Measurements from ENCODE around the gene CHST8. TPM values are rescaled to one million over a fixed set of nuclear protein-coding genes. Genes with fewer than 3 reads are reported as not detected.

Gene CHST8
- total RNA-seq, 1 experiment from 2014 or later: not detected

DNA sequence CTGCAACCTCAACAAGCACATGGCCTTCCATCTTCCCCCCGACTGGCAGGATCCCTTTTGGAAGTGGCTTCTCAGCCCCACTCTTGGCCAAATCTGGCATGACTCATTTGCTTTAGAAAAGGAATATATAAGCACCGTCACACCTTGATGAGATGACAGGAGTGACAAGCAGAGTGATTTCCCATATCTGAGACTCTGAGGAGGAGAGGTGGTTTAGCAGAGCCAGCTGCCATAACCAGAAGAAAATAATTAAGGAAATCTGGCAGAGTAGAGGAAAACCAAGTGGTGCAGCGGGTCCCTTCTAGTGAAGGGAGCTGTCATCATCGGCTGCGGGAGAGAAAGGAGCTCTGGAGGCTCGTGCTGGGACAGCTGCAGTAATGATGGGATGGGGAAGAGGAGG, 147.5 kb downstream of the CHST8 start:
- no TSS peak for BruUV-seq (replicated peaks)
- Histone ChIP-seq H3K4me2 (no peak overlapping the region), H3K4me3 (no peak overlapping the region), H3F3A (ENCODE audit: insufficient read depth, low read depth) (no peaks in the 10 kb centered on the region), H3K9me2 (ENCODE audit: insufficient read depth) (no peaks in the 10 kb centered on the region), H4K20me1 (ENCODE audit: insufficient read depth) (no peaks in the 10 kb centered on the region), H3K4me1 (replicated peaks; ENCODE audit: insufficient read depth) (no peaks in the 10 kb centered on the region), H3K79me2 (ENCODE audit: low read depth) (no peaks in the 10 kb centered on the region), H3K27me3 (ENCODE audit: insufficient read depth, low read depth) (peaks cover 70% of the 10 kb centered on the region), H3K36me3 (ENCODE audit: low read depth) (no peaks in the 10 kb centered on the region), H3K9me3 (ENCODE audit: insufficient read depth, low read depth) (no peaks in the 10 kb centered on the region), H3K27ac (no peak overlapping the region), H2AFZ (no peak overlapping the region)
- POLR2A ChIA-PET (ENCODE audit: unreplicated experiment): interaction anchor here (0.6 kb wide), 1 partner anchor 447 kb away, joined by 12 read pairs; no protein-coding TSS in a partner anchor
- intact Hi-C loops (cut with micrococcal nuclease; ENCODE audit: unreplicated experiment): no loop called here
- DNase-seq: no peak
- TF ChIP-seq, protein P1, sequence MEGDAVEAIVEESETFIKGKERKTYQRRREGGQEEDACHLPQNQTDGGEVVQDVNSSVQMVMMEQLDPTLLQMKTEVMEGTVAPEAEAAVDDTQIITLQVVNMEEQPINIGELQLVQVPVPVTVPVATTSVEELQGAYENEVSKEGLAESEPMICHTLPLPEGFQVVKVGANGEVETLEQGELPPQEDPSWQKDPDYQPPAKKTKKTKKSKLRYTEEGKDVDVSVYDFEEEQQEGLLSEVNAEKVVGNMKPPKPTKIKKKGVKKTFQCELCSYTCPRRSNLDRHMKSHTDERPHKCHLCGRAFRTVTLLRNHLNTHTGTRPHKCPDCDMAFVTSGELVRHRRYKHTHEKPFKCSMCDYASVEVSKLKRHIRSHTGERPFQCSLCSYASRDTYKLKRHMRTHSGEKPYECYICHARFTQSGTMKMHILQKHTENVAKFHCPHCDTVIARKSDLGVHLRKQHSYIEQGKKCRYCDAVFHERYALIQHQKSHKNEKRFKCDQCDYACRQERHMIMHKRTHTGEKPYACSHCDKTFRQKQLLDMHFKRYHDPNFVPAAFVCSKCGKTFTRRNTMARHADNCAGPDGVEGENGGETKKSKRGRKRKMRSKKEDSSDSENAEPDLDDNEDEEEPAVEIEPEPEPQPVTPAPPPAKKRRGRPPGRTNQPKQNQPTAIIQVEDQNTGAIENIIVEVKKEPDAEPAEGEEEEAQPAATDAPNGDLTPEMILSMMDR (conservative IDR thresholded peaks at IDR 0.05): no peak
- TF ChIP-seq EZH2 (IDR thresholded peaks at IDR 0.05; ENCODE audit: low read depth): no peak
- CTCF ChIA-PET: interaction anchor here (1.7 kb wide), 1 partner anchor 353 kb away, joined by 7 read pairs; no protein-coding TSS in a partner anchor

DNA sequence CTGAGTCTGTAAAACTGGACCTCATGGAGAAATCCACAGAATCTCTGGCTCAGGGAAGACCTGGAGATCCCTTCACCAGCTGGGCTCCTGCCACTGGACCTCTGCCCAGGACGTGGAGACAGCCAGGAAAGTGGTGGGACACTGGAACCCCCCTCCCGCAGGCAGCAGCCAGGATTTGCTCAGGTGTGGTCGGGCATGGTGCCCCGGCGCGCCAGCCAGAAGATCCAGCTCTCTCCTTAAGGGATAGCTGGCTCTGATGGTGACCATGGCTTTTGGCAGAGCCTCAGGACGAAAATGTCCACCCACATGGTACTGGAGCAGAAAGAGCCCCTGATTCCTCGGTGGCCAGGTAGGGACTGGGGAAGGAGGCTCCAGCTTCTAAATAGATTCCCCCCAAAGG, 148.4 kb downstream of the CHST8 start:
- H3K79me2 ChIP-seq (ENCODE audit: low read depth): no peaks in the 10 kb centered on the region
- H4K20me1 ChIP-seq (ENCODE audit: insufficient read depth): no peaks in the 10 kb centered on the region
- DNase-seq: no peak
- no peaks in the 10 kb centered on the region for H3K4me1 ChIP-seq (replicated peaks; ENCODE audit: insufficient read depth)
- H3F3A ChIP-seq (ENCODE audit: insufficient read depth, low read depth): no peaks in the 10 kb centered on the region
- H3K27ac ChIP-seq: no peak overlapping the region
- H2AFZ ChIP-seq: no peak overlapping the region
- intact Hi-C loops (cut with micrococcal nuclease; ENCODE audit: unreplicated experiment): loop anchor here (2.0 to 5.0 kb wide), 3 partner anchors 535 to 643 kb away; no protein-coding TSS in a partner anchor
- no peaks in the 10 kb centered on the region for H3K36me3 ChIP-seq (ENCODE audit: low read depth)
- no peak overlapping the region for H3K4me2 ChIP-seq
- no peak overlapping the region for H3K4me3 ChIP-seq
- POLR2A ChIA-PET (ENCODE audit: unreplicated experiment): no interaction called here
- no TSS peak for BruUV-seq (replicated peaks)
- no peak for TF ChIP-seq EZH2 (IDR thresholded peaks at IDR 0.05; ENCODE audit: low read depth)
- TF ChIP-seq, protein P1 (conservative IDR thresholded peaks at IDR 0.05): no peak
- H3K27me3 ChIP-seq (ENCODE audit: insufficient read depth, low read depth): peaks cover 63% of the 10 kb centered on the region
- CTCF ChIA-PET: no interaction called here
- H3K9me3 ChIP-seq (ENCODE audit: insufficient read depth, low read depth): no peaks in the 10 kb centered on the region
- H3K9me2 ChIP-seq (ENCODE audit: insufficient read depth): no peaks in the 10 kb centered on the region

DNA sequence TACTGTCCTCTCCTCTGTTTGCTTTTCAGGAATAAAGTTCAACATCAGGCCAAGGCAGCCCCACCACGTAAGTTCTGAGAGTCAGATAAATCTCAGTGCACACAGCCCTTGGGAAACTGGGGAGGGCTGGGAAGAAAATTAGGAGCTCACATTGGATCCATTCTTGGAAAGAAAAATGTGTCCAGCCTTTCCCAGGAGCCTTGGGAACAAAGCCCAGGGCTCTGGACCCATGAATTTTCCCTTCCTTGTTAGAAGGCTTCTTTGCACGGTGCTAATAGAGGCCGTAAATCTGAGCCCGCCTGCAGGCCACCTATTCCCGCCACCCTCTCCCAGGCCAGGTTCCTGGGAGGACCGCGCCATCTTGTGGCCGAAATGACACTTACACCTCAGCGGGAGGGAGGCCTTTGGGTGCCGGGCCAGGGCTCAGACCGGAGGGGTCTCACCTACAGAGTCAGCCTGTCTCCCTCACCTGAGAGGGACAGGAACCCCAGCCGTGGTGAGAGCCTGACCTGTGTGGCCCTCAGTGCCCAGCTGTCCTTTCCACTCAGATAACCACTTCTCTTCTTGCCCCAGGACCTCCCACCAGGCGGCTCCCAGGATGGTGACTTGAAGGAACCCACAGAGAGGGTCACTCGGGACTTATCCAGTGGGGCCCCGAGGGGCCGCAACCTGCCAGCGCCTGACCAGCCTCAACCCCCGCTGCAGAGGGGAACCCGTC, 149.8 kb downstream of the CHST8 start:
- no peak overlapping the region for H3K27ac ChIP-seq
- peak; percentile 46 to 72 for DNase-seq
- no peaks in the 10 kb centered on the region for H3K9me3 ChIP-seq (ENCODE audit: insufficient read depth, low read depth)
- intact Hi-C loops (cut with micrococcal nuclease; ENCODE audit: unreplicated experiment): loop anchor here (1.0 to 5.0 kb wide), 5 partner anchors 341 to 644 kb away; no protein-coding TSS in a partner anchor
- peaks cover 49% of the 10 kb centered on the region for H3K27me3 ChIP-seq (ENCODE audit: insufficient read depth, low read depth)
- no peak overlapping the region for H3K4me2 ChIP-seq
- no peaks in the 10 kb centered on the region for H3K9me2 ChIP-seq (ENCODE audit: insufficient read depth)
- ChIA-PET CTCF (interaction anchor here (0.5 to 1.2 kb wide), 4 partner anchors 341 to 613 kb away, joined by 3 to 6 read pairs (median 6); no protein-coding TSS in a partner anchor), POLR2A (ENCODE audit: unreplicated experiment) (no interaction called here)
- H3F3A ChIP-seq (ENCODE audit: insufficient read depth, low read depth): no peaks in the 10 kb centered on the region
- no peaks in the 10 kb centered on the region for H3K79me2 ChIP-seq (ENCODE audit: low read depth)
- H3K36me3 ChIP-seq (ENCODE audit: low read depth): no peaks in the 10 kb centered on the region
- no peak overlapping the region for H3K4me3 ChIP-seq
- TF ChIP-seq EZH2 (IDR thresholded peaks at IDR 0.05; ENCODE audit: low read depth): no peak
- TF ChIP-seq, protein P1 (conservative IDR thresholded peaks at IDR 0.05): peak; percentile 89
- no peaks in the 10 kb centered on the region for H4K20me1 ChIP-seq (ENCODE audit: insufficient read depth)
- no peak overlapping the region for H2AFZ ChIP-seq
- H3K4me1 ChIP-seq (replicated peaks; ENCODE audit: insufficient read depth): no peaks in the 10 kb centered on the region
- BruUV-seq (replicated peaks): no TSS peak
